ENCODE measurements around the gene TMC4. TPM values are rescaled to one million over a fixed set of nuclear protein-coding genes. Genes with fewer than 3 reads are reported as not detected.

TMC4 gene
- polyA plus RNA-seq, 1 donor (not counting 4 experiments of a cell fraction or from before 2014, with no cell fraction given) = 1.5 TPM

GRCh38 chr19:54125713-54126112 lies 47.2 kb downstream of the TMC4 start:
- Histone ChIP-seq H4K20me1 (ENCODE audit: control insufficient read depth, extremely low read depth, insufficient read depth, low read length) (no peaks in the 10 kb centered on the region), H3K27ac (ENCODE audit: control insufficient read depth, insufficient read depth, low read length) (no peak overlapping the region), H3K79me2 (ENCODE audit: control insufficient read depth, insufficient read depth, low read length) (no peaks in the 10 kb centered on the region), H3K9ac (ENCODE audit: control insufficient read depth, extremely low read depth, insufficient read depth, low read length) (no peak overlapping the region), H3K4me1 (ENCODE audit: control insufficient read depth, extremely low read depth, insufficient read depth, low read length) (no peaks in the 10 kb centered on the region), H3K4me3 (ENCODE audit: control insufficient read depth in 2 of 3, extremely low read depth in 1 of 3, insufficient read depth in 2 of 3, low read depth in 1 of 3, low read length in 3 of 3) (no peak overlapping the region), H3K9me1 (ENCODE audit: control insufficient read depth, extremely low read depth, insufficient read depth, low read length) (no peaks in the 10 kb centered on the region), H3K36me3 (ENCODE audit: control insufficient read depth in 2 of 2, extremely low read depth in 1 of 2, insufficient read depth in 2 of 2, low read length in 2 of 2) (peaks cover 40 to 57% of the 10 kb centered on the region in 2 experiments), H3K4me2 (ENCODE audit: control insufficient read depth, extremely low read depth, insufficient read depth, low read depth, low read length) (no peak overlapping the region), H3K9me3 (ENCODE audit: control insufficient read depth, low read depth, low read length) (no peaks in the 10 kb centered on the region), H3K27me3 (ENCODE audit: control insufficient read depth, extremely low read depth, insufficient read depth, low read length) (no peaks in the 10 kb centered on the region), H2AFZ (ENCODE audit: control insufficient read depth, low read length) (no peak overlapping the region)
- no peak for FAIRE-seq
- no peak for DNase-seq (ENCODE audit: low read depth, low spot score)
- TF ChIP-seq, protein P1, sequence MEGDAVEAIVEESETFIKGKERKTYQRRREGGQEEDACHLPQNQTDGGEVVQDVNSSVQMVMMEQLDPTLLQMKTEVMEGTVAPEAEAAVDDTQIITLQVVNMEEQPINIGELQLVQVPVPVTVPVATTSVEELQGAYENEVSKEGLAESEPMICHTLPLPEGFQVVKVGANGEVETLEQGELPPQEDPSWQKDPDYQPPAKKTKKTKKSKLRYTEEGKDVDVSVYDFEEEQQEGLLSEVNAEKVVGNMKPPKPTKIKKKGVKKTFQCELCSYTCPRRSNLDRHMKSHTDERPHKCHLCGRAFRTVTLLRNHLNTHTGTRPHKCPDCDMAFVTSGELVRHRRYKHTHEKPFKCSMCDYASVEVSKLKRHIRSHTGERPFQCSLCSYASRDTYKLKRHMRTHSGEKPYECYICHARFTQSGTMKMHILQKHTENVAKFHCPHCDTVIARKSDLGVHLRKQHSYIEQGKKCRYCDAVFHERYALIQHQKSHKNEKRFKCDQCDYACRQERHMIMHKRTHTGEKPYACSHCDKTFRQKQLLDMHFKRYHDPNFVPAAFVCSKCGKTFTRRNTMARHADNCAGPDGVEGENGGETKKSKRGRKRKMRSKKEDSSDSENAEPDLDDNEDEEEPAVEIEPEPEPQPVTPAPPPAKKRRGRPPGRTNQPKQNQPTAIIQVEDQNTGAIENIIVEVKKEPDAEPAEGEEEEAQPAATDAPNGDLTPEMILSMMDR (optimal IDR thresholded peaks at IDR 0.05 in 1 of 3, IDR thresholded peaks at IDR 0.05 in 1 of 3, conservative IDR thresholded peaks at IDR 0.05 in 1 of 3; ENCODE audit: extremely low read depth in 1 of 3, insufficient read depth in 2 of 3, low read length in 3 of 3) = no peak
- no peak for TF ChIP-seq EZH2 (IDR thresholded peaks at IDR 0.05; ENCODE audit: low read length)
- dilution Hi-C loops (cut with MboI; ENCODE audit: extremely low pct_ligation_motif_present, low sequenced_read_pairs) = no loop called here

DNA sequence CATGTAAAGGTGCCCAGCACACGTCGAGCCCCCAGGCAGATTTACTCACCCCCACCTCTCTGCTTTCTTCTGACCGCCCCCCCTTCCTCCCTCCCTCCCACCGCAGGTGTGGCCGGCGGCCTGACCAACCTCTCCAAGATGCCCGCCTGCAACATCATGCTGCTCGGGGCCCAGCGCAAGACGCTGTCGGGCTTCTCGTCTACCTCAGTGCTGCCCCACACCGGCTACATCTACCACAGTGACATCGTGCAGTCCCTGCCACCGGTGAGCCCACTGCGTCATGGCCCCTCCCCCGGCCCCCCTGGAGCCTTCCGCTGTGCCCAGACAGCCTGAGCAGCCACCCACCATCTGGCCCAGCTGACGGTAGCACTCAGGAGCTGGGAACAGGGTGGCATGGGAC lies 48.6 kb downstream of the TMC4 start:
- H3K9me1 ChIP-seq (ENCODE audit: control insufficient read depth, extremely low read depth, insufficient read depth, low read length) = no peaks in the 10 kb centered on the region
- FAIRE-seq (no peak), DNase-seq (ENCODE audit: low read depth, low spot score) (no peak)
- H3K9ac ChIP-seq (ENCODE audit: control insufficient read depth, extremely low read depth, insufficient read depth, low read length) = no peak overlapping the region
- H3K36me3 ChIP-seq (ENCODE audit: control insufficient read depth in 2 of 2, extremely low read depth in 1 of 2, insufficient read depth in 2 of 2, low read length in 2 of 2) = peaks cover 37 to 60% of the 10 kb centered on the region in 2 experiments
- no peak overlapping the region for H3K4me3 ChIP-seq (ENCODE audit: control insufficient read depth in 2 of 3, extremely low read depth in 1 of 3, insufficient read depth in 2 of 3, low read depth in 1 of 3, low read length in 3 of 3)
- no peak overlapping the region for H3K27ac ChIP-seq (ENCODE audit: control insufficient read depth, insufficient read depth, low read length)
- H3K4me2 ChIP-seq (ENCODE audit: control insufficient read depth, extremely low read depth, insufficient read depth, low read depth, low read length) = no peak overlapping the region
- H3K9me3 ChIP-seq (ENCODE audit: control insufficient read depth, low read depth, low read length) = no peaks in the 10 kb centered on the region
- H4K20me1 ChIP-seq (ENCODE audit: control insufficient read depth, extremely low read depth, insufficient read depth, low read length) = no peaks in the 10 kb centered on the region
- H3K27me3 ChIP-seq (ENCODE audit: control insufficient read depth, extremely low read depth, insufficient read depth, low read length) = no peaks in the 10 kb centered on the region
- dilution Hi-C loops (cut with MboI; ENCODE audit: extremely low pct_ligation_motif_present, low sequenced_read_pairs) = no loop called here
- H2AFZ ChIP-seq (ENCODE audit: control insufficient read depth, low read length) = no peak overlapping the region
- no peaks in the 10 kb centered on the region for H3K79me2 ChIP-seq (ENCODE audit: control insufficient read depth, insufficient read depth, low read length)
- TF ChIP-seq EZH2 (IDR thresholded peaks at IDR 0.05; ENCODE audit: low read length) = no peak
- TF ChIP-seq, protein P1 (optimal IDR thresholded peaks at IDR 0.05 in 1 of 3, IDR thresholded peaks at IDR 0.05 in 1 of 3, conservative IDR thresholded peaks at IDR 0.05 in 1 of 3; ENCODE audit: extremely low read depth in 1 of 3, insufficient read depth in 2 of 3, low read length in 3 of 3) = no peak
- H3K4me1 ChIP-seq (ENCODE audit: control insufficient read depth, extremely low read depth, insufficient read depth, low read length) = no peaks in the 10 kb centered on the region
